Panc1 (cell line): ENCODE results near the gene TTYH2. TPM values are rescaled to one million over a fixed set of nuclear protein-coding genes. Genes with fewer than 3 reads are reported as not detected.
"Not testable (repeated sequence)": the region's sequence is repeated elsewhere in the genome, so short reads cannot be mapped to it uniquely, and the experiment has no call there.

ENCODE experiments used
- ATAC-seq: fragments of 200-7000 bp; cut with Tn5 transposase; 2 replicates; pipeline ENCODE4 v1.9.1; 2020; ENCODE audit warnings: mild to moderate bottlenecking, moderate library complexity
- BruUV-seq: library from RNA; stranded (reverse); fragments of 400-500 nt; replicated peaks from 2 replicates; lab custom pipeline; 2021; lab: Mats Ljungman, UMichigan
- CTCF ChIA-PET: fragments of 300-600 bp; sonication (Branson Sonifier 250); formaldehyde crosslinking; loops from one replicate; lab custom pipeline; 2022; ENCODE audit warnings: antibody characterized with exemption; lab: Charles Lee
- POLR2A ChIA-PET: fragments of 300-600 bp; sonication (Branson Sonifier 250); formaldehyde crosslinking; loops from one replicate; lab custom pipeline; 2022; ENCODE audit warnings: antibody characterized with exemption; lab: Charles Lee
- DNase-seq: peaks from one replicate; pipeline ENCODE4 v3.0.0-alpha.2; 2010; ENCODE audit warnings: low read depth, low spot score
- H3K27ac ChIP-seq: 2 replicates; pipeline ENCODE4 v1.5.1; 2011; ENCODE audit warnings: mild to moderate bottlenecking, low read length, inconsistent platforms
- H3K27me3 ChIP-seq: fragments of 200-500 bp; sonication (Bioruptor generic); 2 replicates; pipeline ENCODE4 v1.6.0; 2014; ENCODE audit warnings: low read length, inconsistent platforms; ENCODE audit not compliant: control insufficient read depth, insufficient read depth
- H3K36me3 ChIP-seq: fragments of 200-500 bp; sonication (Bioruptor generic); 2 replicates; pipeline ENCODE4 v1.5.1; 2014; ENCODE audit warnings: inconsistent platforms, mild to moderate bottlenecking, low read length, moderate library complexity; ENCODE audit not compliant: control insufficient read depth, insufficient read depth
- H3K4me1 ChIP-seq: 2 replicates; pipeline ENCODE4 v1.5.1; 2011; ENCODE audit warnings: inconsistent platforms, mild to moderate bottlenecking, low read length, moderate library complexity; ENCODE audit not compliant: control insufficient read depth, insufficient read depth
- H3K4me3 ChIP-seq, 2 experiments: 2 replicates each; pipeline ENCODE4 v1.5.1; 2011 to 2012; ENCODE audit warnings: low read depth in 2 of 2, low read length in 2 of 2, mild to moderate bottlenecking in 2 of 2, inconsistent platforms in 1 of 2, moderate library complexity in 1 of 2
- H3K9me3 ChIP-seq: fragments of 200-500 bp; sonication (Bioruptor generic); 2 replicates; pipeline ENCODE4 v1.5.1; 2014; ENCODE audit warnings: low read depth, mild to moderate bottlenecking, inconsistent platforms, low read length, moderate library complexity; ENCODE audit not compliant: control insufficient read depth, insufficient read depth
- CTCF ChIP-seq: fragments of 450-650 bp; IDR thresholded peaks from 2 replicates; pipeline ENCODE4 v1.5.1; 2017; ENCODE audit warnings: mild to moderate bottlenecking
- POLR2AphosphoS5 ChIP-seq: IDR thresholded peaks from 2 replicates; pipeline ENCODE4 v1.6.1; 2012; ENCODE audit warnings: mild to moderate bottlenecking, low read depth, low read length, moderate library complexity
- REST ChIP-seq, 2 experiments: IDR thresholded peaks; 2 replicates each; pipeline ENCODE4 v1.6.1; 2011 to 2012; ENCODE audit warnings: low read depth in 2 of 2, control low read depth in 1 of 2, low read length in 1 of 2, mild to moderate bottlenecking in 1 of 2, moderate library complexity in 1 of 2; ENCODE audit not compliant: insufficient read depth in 1 of 2
- SIN3A ChIP-seq: IDR thresholded peaks from 2 replicates; pipeline ENCODE4 v1.6.1; 2012; ENCODE audit warnings: low read depth, mild to moderate bottlenecking, low read length, moderate library complexity, borderline replicate concordance; ENCODE audit not compliant: insufficient read depth
- TCF7L2 ChIP-seq: IDR thresholded peaks from 2 replicates; pipeline ENCODE4 v1.6.1; 2011; ENCODE audit warnings: mild to moderate bottlenecking, low read depth, low read length, inconsistent platforms
- in situ Hi-C: cut with HindIII; loops from 2 replicates; pipeline ENCODE4 v1.10.0; 2016; ENCODE audit warnings: low sequenced_read_pairs, low pct_unique_long_range_greater_than_20kb
- intact Hi-C: fragments of 100-400 bp; cut with micrococcal nuclease; formaldehyde crosslinking; loops from one replicate; pipeline ENCODE4 v1.10.0; 2022; ENCODE audit not compliant: unreplicated experiment
- total RNA-seq: library from RNA; stranded (reverse); gene quantifications from one replicate; pipeline ENCODE4 v1.2.1, GENCODE V29; 2021; ENCODE audit not compliant: unreplicated experiment

TTYH2 gene
- total RNA-seq, 1 experiment from 2014 or later, result 8.3 TPM

- in situ Hi-C loops, result no loop called here
- Histone ChIP-seq H3K9me3 (no peaks in the 10 kb centered on the region), H3K4me3 (no peak overlapping the region), H3K27ac (no peak overlapping the region), H3K27me3 (peaks cover 2% of the 10 kb centered on the region; the same call in 1 of the 2 replicates), H3K36me3 (no peaks in the 10 kb centered on the region), H3K4me1 (no peaks in the 10 kb centered on the region)
- DNase-seq (no peak), ATAC-seq (no peak)
- BruUV-seq, result no TSS peak
- ChIA-PET CTCF (no interaction called here), POLR2A (no interaction called here)
- intact Hi-C loops, result no loop called here
- TF ChIP-seq CTCF (no peak), TCF7L2 (no peak), POLR2AphosphoS5 (no peak), REST (IDR thresholded peaks at IDR 0.05; ENCODE audit: insufficient read depth in 1 of 2, low read depth in 2 of 2, low read length in 1 of 2) (no peak), SIN3A (no peak)
These were observed 64.6 kb downstream of the TTYH2 start for GRCh38 chr17:74277935-74278334.

DNA sequence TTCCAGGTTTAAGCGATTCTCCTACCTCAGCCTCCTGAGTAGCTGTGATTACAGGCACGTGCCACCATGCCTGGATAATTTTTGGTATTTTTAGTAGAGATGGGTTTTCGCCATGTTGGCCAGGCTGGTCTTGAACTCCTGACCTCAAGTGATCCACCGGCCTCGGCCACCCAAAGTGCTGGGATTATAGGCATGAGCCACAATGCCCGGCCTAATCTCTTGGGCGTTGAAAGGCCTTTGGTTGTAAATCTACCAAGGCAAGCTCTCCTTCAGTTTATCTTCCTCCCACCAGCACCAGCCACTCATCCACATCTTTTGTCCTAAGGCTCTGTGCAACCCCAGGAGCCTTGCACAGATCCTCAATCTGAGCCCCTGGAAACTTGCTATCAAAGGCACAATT lies 66.2 kb downstream of the TTYH2 start:
- not testable (repeated sequence) for BruUV-seq

GRCh38 chr17:74280093-74280513 lies 66.7 kb downstream of the TTYH2 start:
- no peaks in the 10 kb centered on the region for H3K9me3 ChIP-seq
- no peak for ATAC-seq
- in situ Hi-C loops (no loop called here), intact Hi-C loops (no loop called here)
- no peaks in the 10 kb centered on the region; the same call in 1 of the 2 replicates for H3K4me1 ChIP-seq
- TF ChIP-seq CTCF (no peak), REST (IDR thresholded peaks at IDR 0.05; ENCODE audit: insufficient read depth in 1 of 2, low read depth in 2 of 2, low read length in 1 of 2) (no peak), POLR2AphosphoS5 (no peak)
- ChIA-PET POLR2A (no interaction called here), CTCF (interaction anchor here (0.6 kb wide), 1 partner anchor 378 kb away, joined by 7 read pairs; no protein-coding TSS in a partner anchor)
- no peak overlapping the region for H3K4me3 ChIP-seq
- no TSS peak for BruUV-seq
- H3K27ac ChIP-seq, result no peak overlapping the region
- no peaks in the 10 kb centered on the region for H3K36me3 ChIP-seq
- no peaks in the 10 kb centered on the region for H3K27me3 ChIP-seq
- no peak for DNase-seq

More for the DNA sequence above, 66.2 kb downstream of the TTYH2 start:
- ATAC-seq, H3K27ac ChIP-seq, H3K4me1 ChIP-seq, H3K36me3 ChIP-seq, in situ Hi-C loops, H3K9me3 ChIP-seq, POLR2A ChIA-PET, H3K27me3 ChIP-seq, CTCF ChIA-PET, intact Hi-C loops, DNase-seq, H3K4me3 ChIP-seq: not testable (repeated sequence)
